ENCODE measurements around the gene SH3BP2. TPM values are rescaled to one million over a fixed set of nuclear protein-coding genes. Genes with fewer than 3 reads are reported as not detected.

Gene SH3BP2
- total and polyA plus RNA-seq, 12 donors = 10.4 to 47.7 (median 16.4) TPM

DNA sequence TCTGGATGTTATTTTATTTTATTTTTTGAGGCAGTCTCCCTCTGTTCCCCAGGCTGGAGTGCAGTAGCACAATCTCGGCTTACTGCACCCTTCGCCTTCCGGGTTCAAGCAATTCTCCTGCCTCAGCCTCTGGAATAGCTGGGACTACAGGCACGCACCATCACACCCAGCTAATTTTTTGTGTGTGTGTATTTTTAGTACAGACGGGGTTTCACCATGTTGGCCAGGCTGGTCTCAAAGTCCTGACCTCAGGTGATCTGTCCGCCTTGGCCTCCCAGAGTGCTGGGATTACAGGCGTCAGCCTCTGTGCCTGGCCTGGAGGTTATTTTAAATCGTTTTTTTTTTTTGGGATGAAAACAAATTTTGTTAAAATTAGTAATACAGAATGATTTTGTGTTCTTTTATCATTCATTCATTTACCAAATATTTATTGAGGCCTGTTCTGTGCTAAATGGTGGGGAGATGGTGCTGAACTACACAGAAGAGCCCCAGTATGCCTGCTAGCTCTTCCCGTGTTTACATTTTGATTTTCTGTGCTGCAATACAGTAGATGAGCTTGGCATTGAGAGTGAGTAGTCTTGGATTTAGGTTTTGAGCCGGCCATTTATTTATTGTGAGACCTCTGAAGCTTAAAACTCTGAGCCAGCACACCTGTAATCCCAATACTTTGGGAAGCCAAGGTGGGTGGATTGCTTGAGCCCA is 73.4 kb downstream of the SH3BP2 start:
- peak in 3 of 8 donors; percentile 33 to 48 (median 35) for ATAC-seq

DNA sequence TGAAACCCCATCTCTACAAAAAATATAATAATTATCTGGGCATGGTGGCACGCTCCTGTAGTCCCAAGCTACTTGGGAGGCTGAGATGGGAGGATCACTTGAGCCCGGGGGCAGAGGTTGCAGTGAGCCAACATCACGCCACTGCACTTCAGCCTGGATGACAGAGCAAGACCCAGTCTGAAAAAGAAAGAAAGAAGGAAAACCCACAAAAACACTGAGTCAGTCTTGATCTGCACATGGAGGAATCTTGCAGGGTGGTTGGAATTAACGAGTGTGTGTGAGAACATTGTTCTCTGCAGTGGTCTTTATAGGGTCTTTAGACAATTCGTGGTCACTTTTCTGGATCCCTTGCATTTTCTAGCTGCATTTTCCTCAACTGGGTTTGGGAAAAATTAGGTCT is 74.0 kb downstream of the SH3BP2 start:
- intact Hi-C loops (cut with DNase I) = no loop called here
- H3K27ac ChIP-seq = peak overlapping the region in 9 of 10 donors; percentile 57 to 87 (median 73)
- DNase-seq = no peak
- 80 to 83% methylated on average over 5 of the region's 5 CpGs for WGBS, 2 donors
- H3K9me3 ChIP-seq = no peaks in the 10 kb centered on the region
- no peaks in the 10 kb centered on the region for H3K36me3 ChIP-seq
- ATAC-seq = no peak
- TF ChIP-seq, protein P1, sequence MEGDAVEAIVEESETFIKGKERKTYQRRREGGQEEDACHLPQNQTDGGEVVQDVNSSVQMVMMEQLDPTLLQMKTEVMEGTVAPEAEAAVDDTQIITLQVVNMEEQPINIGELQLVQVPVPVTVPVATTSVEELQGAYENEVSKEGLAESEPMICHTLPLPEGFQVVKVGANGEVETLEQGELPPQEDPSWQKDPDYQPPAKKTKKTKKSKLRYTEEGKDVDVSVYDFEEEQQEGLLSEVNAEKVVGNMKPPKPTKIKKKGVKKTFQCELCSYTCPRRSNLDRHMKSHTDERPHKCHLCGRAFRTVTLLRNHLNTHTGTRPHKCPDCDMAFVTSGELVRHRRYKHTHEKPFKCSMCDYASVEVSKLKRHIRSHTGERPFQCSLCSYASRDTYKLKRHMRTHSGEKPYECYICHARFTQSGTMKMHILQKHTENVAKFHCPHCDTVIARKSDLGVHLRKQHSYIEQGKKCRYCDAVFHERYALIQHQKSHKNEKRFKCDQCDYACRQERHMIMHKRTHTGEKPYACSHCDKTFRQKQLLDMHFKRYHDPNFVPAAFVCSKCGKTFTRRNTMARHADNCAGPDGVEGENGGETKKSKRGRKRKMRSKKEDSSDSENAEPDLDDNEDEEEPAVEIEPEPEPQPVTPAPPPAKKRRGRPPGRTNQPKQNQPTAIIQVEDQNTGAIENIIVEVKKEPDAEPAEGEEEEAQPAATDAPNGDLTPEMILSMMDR (IDR thresholded peaks at IDR 0.05) = no peak
- H3K4me3 ChIP-seq = peak overlapping the region in 1 of 10 donors; percentile 50
- no peaks in the 10 kb centered on the region for H3K27me3 ChIP-seq
- H3K4me1 ChIP-seq = peaks cover 49 to 100% (median 100%) of the 10 kb centered on the region in 9 donors

More for the DNA sequence above, 73.4 kb downstream of the SH3BP2 start:
- Histone ChIP-seq H3K27ac (peak overlapping the region in 8 of 10 donors; percentile 1 to 87 (median 74)), H3K36me3 (no peaks in the 10 kb centered on the region), H3K4me1 (peaks cover 55 to 100% (median 100%) of the 10 kb centered on the region in 9 donors), H3K4me3 (no peak overlapping the region), H3K9me3 (no peaks in the 10 kb centered on the region), H3K27me3 (no peaks in the 10 kb centered on the region)
- intact Hi-C loops (cut with DNase I) = no loop called here
- DNase-seq = no peak
- TF ChIP-seq, protein P1 (IDR thresholded peaks at IDR 0.05) = no peak
- 45 to 50% methylated on average over 10 of the region's 10 CpGs for WGBS, 2 donors

DNA sequence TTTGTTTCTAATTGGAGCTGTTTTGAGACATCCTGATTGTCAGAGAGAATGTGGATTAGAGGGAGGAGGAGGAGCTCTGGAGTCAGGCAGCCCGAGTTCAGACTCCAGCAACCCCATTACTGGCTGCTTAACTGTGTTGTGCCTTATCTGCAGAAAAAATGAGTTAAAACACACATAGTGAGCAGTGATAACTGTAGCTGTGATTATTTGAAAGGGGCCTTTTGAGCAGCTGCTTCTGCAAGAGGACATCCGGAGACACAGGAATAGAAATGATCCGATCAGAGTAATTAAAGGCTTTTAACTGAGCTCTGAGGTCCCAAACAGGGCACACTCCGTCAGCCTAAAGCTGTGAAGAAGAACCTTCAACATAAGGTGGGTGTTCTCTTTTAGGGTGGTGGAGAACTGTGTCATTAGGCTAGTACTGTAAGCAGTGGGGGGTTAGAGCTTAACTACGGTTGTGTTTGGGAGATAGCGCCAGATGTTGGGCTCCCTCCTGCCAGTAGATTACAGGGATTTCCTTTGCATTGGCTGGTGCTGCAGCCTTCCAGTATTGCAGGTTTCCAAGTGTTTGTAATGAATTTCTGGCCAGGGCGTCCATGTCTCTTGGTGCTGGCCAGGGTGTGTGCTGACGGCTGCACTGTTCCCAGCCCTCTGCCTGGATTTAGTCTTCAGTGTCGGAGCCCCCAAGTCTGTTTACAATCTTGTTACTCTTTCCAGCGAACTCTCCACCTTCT is 75.0 kb downstream of the SH3BP2 start:
- Histone ChIP-seq H3K27ac (peak overlapping the region; percentile 57 to 87 (median 68)), H3K4me3 (peak overlapping the region; percentile 12 to 50 (median 30)), H3K36me3 (no peaks in the 10 kb centered on the region), H3K9me3 (no peaks in the 10 kb centered on the region), H3K4me1 (peaks cover 40 to 100% (median 100%) of the 10 kb centered on the region in 9 donors), H3K27me3 (no peaks in the 10 kb centered on the region)
- 12% methylated on average over 10 of the region's 10 CpGs for WGBS, 2 donors
- DNase-seq = peak in 1 of 2 donors; percentile 43
- ATAC-seq = peak; percentile 56 to 82 (median 71)
- TF ChIP-seq, protein P1 (IDR thresholded peaks at IDR 0.05) = no peak
- intact Hi-C loops (cut with DNase I) = no loop called here

DNA sequence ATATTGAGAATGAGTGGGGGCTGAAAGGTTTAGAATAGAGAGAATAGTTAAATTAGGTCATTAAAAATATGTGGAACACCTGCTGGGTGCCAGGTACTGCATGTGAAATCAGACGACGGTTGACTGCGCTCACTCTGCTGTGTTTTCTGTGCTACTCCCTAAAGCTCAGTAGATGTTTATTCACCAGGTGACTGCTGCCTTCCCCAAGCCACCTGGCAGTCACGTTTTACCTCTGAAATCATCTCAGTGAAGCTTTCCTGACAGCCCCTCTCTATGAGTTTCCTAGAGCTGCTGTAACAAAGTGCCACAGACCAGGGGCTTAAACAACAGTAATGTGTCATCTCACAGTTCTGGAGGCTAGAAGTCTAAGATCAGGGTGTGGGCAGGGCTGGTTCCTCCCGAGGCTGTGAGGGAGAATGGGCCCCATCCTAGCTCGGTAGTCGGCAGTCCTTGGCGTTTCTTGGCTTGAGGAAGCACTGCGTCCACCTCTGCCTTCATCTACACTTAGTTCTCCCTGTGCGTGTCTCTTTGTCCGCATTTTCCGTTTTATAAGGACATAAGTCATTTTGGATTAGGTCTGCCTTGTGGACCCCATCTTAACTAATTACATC is 76.1 kb downstream of the SH3BP2 start:
- 56 to 65% methylated on average over 12 of the region's 12 CpGs for WGBS, 2 donors
- Histone ChIP-seq H3K27ac (peak overlapping the region; percentile 57 to 87 (median 68)), H3K36me3 (no peaks in the 10 kb centered on the region), H3K9me3 (no peaks in the 10 kb centered on the region), H3K27me3 (no peaks in the 10 kb centered on the region), H3K4me3 (peak overlapping the region; percentile 12 to 50 (median 30)), H3K4me1 (peaks cover 34 to 100% (median 100%) of the 10 kb centered on the region in 9 donors)
- DNase-seq = no peak
- TF ChIP-seq, protein P1 (IDR thresholded peaks at IDR 0.05) = no peak
- peak in 3 of 8 donors; percentile 20 to 38 (median 22) for ATAC-seq
- intact Hi-C loops (cut with DNase I) = no loop called here

Measured in heart right ventricle (tissue), 16 donors.